ENCODE data around the gene OR51D1. TPM values are rescaled to one million over a fixed set of nuclear protein-coding genes. Genes with fewer than 3 reads are reported as not detected.

The OR51D1 gene
- total and polyA plus RNA-seq, 8 donors, result not detected

DNA sequence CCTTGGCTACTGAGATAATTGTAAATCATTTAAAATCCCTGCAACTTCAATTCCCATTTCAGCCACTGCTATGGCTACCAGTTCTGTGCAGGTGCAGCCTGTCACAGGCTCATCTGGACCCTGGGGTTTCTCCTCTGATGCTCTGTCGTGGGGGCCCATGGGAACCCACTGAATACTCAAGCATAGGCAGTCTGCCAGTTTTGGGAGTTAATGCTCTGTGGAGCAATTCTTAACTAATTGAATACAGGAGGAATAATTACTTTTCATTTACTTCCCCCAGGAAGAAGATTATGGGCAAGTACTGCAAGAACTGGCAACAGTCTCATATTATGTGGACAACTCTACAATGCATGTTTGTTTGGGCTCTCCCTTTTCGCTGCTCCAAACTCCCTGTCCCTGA lies 34.5 kb downstream of the OR51D1 start:
- Histone ChIP-seq H3K27me3 (no peaks in the 10 kb centered on the region), H3K27ac (no peak overlapping the region), H3K9me3 (no peaks in the 10 kb centered on the region), H3K36me3 (no peaks in the 10 kb centered on the region), H3K4me3 (no peak overlapping the region), H3K4me1 (no peaks in the 10 kb centered on the region)
- WGBS, 2 donors, result 66 to 72% methylated on average over 2 of the region's 2 CpGs
- no peak for DNase-seq
- FAIRE-seq, result no peak
- ATAC-seq, result no peak
- TF ChIP-seq, protein P1, sequence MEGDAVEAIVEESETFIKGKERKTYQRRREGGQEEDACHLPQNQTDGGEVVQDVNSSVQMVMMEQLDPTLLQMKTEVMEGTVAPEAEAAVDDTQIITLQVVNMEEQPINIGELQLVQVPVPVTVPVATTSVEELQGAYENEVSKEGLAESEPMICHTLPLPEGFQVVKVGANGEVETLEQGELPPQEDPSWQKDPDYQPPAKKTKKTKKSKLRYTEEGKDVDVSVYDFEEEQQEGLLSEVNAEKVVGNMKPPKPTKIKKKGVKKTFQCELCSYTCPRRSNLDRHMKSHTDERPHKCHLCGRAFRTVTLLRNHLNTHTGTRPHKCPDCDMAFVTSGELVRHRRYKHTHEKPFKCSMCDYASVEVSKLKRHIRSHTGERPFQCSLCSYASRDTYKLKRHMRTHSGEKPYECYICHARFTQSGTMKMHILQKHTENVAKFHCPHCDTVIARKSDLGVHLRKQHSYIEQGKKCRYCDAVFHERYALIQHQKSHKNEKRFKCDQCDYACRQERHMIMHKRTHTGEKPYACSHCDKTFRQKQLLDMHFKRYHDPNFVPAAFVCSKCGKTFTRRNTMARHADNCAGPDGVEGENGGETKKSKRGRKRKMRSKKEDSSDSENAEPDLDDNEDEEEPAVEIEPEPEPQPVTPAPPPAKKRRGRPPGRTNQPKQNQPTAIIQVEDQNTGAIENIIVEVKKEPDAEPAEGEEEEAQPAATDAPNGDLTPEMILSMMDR (IDR thresholded peaks at IDR 0.05), result no peak
- intact Hi-C loops (cut with DNase I), result no loop called here

DNA sequence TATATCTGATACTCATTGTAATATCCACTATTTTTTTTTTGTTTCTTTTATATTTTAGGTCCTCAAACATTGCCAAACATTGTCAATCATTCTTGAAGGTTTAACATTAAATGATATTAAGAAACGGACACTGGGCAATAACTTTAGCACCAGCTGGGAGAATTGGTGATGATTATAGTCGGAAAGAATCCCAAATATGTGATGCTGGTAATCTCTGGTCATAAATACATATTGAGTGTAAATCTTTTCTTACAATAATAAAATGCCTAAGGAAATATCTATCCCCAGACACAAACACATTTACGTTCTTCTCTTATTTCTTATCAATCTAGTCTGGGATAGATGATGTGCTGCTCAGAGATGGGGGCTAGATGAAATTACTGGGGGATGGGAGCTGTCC lies 35.2 kb downstream of the OR51D1 start:
- 36 to 50% methylated on average over 3 of the region's 3 CpGs for WGBS, 2 donors
- ATAC-seq, result no peak
- no peaks in the 10 kb centered on the region for H3K27me3 ChIP-seq
- no peak overlapping the region for H3K27ac ChIP-seq
- no peaks in the 10 kb centered on the region for H3K36me3 ChIP-seq
- no peaks in the 10 kb centered on the region for H3K9me3 ChIP-seq
- no peaks in the 10 kb centered on the region for H3K4me1 ChIP-seq
- TF ChIP-seq, protein P1 (IDR thresholded peaks at IDR 0.05), result no peak
- intact Hi-C loops (cut with DNase I), result no loop called here
- no peak overlapping the region for H3K4me3 ChIP-seq
- no peak for DNase-seq
- FAIRE-seq, result no peak

DNA sequence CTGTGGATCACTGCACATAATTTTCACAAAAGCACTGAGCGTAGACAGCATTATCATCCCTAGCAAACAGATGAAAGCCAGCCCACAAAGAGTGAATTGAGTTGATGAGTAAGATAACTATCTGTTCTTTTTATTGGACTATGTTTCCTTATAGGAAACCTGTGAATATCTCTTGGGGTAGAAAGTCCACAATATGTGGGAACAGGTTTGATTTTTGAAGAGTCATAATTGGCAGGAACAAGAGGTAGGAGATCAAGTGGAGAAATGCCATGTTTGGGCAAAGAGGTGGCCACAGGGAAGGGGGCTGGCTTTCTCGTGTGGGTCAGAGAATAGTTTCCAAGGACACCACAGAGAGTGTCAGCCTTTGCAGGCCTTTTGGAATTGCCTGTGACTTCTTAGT lies 36.5 kb downstream of the OR51D1 start:
- no peak overlapping the region for H3K4me3 ChIP-seq
- FAIRE-seq, result no peak
- no peaks in the 10 kb centered on the region for H3K27me3 ChIP-seq
- 50 to 59% methylated on average over 2 of the region's 2 CpGs for WGBS, 2 donors
- no peaks in the 10 kb centered on the region for H3K4me1 ChIP-seq
- no peak for DNase-seq
- intact Hi-C loops (cut with DNase I), result no loop called here
- TF ChIP-seq, protein P1 (IDR thresholded peaks at IDR 0.05), result no peak
- ATAC-seq, result no peak
- no peaks in the 10 kb centered on the region for H3K9me3 ChIP-seq
- H3K36me3 ChIP-seq, result no peaks in the 10 kb centered on the region
- H3K27ac ChIP-seq, result no peak overlapping the region

DNA sequence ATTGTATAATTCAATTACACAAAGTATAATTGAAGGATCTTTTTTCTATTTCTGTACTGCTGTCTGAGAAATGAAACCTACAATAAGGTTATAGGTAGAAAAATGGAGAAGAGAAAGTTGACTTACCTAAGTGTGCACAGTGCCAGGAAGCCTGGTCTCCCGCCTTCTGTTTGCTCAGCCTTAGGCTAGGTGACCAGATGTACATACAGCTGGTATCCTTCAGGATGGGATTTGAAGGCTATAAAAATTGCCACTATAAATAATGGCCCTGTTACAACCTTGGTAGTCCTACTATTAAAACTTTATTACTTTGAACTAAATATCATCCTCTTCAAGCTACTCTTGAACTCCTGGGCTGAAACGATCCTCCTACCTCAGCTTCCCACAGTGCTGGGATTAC lies 40.7 kb downstream of the OR51D1 start:
- 68 to 75% methylated on average over 2 of the region's 2 CpGs for WGBS, 2 donors
- Histone ChIP-seq H3K27me3 (no peaks in the 10 kb centered on the region), H3K27ac (no peak overlapping the region), H3K9me3 (no peaks in the 10 kb centered on the region), H3K36me3 (no peaks in the 10 kb centered on the region), H3K4me1 (no peaks in the 10 kb centered on the region), H3K4me3 (no peak overlapping the region)
- intact Hi-C loops (cut with DNase I), result no loop called here
- TF ChIP-seq, protein P1 (IDR thresholded peaks at IDR 0.05), result no peak
- DNase-seq (no peak), ATAC-seq (no peak), FAIRE-seq (no peak)

DNA sequence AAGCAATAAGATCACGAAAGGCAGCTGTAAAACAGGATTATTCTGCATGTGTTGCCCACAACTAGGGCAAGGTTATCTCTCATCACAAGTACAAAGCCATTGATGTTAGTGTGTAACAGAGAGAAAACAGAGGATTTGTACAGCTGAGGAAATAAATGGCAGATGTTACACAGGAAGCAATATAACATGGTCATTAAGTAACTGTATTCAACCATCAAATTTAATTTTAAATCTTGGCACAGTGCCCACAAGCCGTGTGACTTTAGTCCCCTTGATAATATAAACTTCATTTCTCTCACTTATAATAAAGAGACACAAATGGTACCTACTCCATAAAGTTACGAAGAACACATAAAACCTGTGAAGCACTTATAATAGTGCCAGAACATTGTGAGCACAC lies 43.1 kb downstream of the OR51D1 start:
- TF ChIP-seq, protein P1 (IDR thresholded peaks at IDR 0.05), result no peak
- Histone ChIP-seq H3K9me3 (no peaks in the 10 kb centered on the region), H3K4me1 (no peaks in the 10 kb centered on the region), H3K27ac (no peak overlapping the region), H3K27me3 (no peaks in the 10 kb centered on the region), H3K36me3 (no peaks in the 10 kb centered on the region), H3K4me3 (no peak overlapping the region)
- DNase-seq (no peak), FAIRE-seq (no peak), ATAC-seq (no peak)
- WGBS, 2 donors, result 41 to 42% methylated on average over 3 of the region's 3 CpGs
- intact Hi-C loops (cut with DNase I), result no loop called here

Data from pancreas (tissue), 10 donors.